IPS-11a (cell line): ENCODE measurements around the gene KIF1A.

Experiments used
- H3K4me3 ChIP-seq: one replicate; pipeline ENCODE4 v1.5.1; 2013; ENCODE audit warnings: low read depth, low read length, control low read depth

Gene KIF1A

GRCh38 chr2:240742602-240743095, 77.4 kb downstream of the KIF1A start:
- no peak overlapping the region for H3K4me3 ChIP-seq

- H3K4me3 ChIP-seq, result no peak overlapping the region
Measured at GRCh38 chr2:240741091-240741490, 78.9 kb downstream of the KIF1A start.

GRCh38 chr2:240739797-240740196, 80.2 kb downstream of the KIF1A start:
- no peak overlapping the region for H3K4me3 ChIP-seq

- no peak overlapping the region for H3K4me3 ChIP-seq
Measured at GRCh38 chr2:240737958-240738357, 82.1 kb downstream of the KIF1A start.

GRCh38 chr2:240737512-240737911, 82.5 kb downstream of the KIF1A start:
- no peak overlapping the region for H3K4me3 ChIP-seq

DNA sequence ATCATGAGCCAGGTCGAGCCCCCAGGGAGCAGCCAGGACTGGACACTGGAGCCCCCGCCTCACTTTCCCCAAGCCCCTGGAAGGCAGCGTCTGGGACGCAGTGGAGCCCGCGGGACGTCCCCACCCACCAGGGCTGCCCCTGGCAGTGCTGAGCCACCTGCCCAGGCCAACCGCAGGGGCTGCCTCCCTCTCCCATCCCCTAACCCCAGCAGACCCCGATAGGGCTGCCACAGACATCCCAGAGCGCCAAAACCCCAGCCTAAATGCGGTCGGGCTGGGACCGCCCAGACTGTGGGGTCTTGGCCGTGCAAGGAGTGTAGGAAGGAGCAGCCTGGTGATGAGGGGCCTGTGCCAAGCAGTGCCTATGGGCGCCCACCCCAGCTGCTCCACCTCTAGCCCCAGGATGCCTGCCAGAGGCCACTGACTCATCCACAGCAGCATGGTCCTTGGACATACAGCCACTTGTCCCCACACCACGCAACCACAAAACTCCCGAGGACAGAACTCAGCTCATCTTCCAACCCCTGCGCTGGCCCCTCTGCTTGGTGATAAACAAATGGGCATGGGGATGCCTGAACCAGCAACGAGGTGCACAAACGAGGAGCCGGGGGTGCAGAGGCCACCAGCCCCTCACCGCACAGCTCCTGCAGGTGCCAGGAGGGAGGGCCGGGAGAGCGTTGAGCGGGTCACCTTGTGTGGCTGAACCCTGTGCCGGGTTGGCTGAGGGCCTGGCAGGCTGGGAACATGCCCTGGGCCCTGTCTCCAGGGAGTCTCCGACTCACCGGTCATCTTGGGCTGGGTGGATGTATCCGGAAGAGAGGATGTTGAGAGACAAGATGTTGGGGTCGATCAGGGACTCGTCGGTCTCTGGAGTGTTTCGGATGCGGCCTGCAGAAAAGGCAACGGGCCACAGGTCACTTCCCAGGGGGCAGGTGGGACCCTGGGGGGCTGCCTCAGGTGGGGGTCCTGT, 83.5 kb downstream of the KIF1A start:
- H3K4me3 ChIP-seq, result no peak overlapping the region

- H3K4me3 ChIP-seq, result no peak overlapping the region
Measured at GRCh38 chr2:240735476-240735875, 84.5 kb downstream of the KIF1A start.

DNA sequence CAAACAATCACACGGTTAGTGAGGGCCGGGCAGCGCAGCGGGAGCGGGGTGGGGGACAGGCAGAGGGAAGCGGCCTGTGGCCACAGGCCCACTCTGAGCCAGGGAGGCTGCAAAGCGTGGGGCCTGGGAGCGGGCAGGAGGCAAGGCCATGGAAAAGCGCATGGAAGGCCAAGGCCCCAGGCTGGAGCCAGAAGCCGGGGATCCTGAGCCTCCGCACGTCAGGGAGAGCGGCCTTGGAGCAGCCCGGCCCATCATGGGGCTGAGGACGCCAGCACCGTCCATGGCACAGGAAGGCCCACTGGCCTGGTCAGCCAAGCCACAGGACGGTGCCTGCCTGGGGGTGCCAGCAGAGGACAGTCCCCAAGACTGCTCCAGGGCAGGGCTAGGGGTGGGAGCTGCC, 85.3 kb downstream of the KIF1A start:
- no peak overlapping the region for H3K4me3 ChIP-seq

GRCh38 chr2:240733803-240734495, 86.1 kb downstream of the KIF1A start:
- H3K4me3 ChIP-seq, result no peak overlapping the region

DNA sequence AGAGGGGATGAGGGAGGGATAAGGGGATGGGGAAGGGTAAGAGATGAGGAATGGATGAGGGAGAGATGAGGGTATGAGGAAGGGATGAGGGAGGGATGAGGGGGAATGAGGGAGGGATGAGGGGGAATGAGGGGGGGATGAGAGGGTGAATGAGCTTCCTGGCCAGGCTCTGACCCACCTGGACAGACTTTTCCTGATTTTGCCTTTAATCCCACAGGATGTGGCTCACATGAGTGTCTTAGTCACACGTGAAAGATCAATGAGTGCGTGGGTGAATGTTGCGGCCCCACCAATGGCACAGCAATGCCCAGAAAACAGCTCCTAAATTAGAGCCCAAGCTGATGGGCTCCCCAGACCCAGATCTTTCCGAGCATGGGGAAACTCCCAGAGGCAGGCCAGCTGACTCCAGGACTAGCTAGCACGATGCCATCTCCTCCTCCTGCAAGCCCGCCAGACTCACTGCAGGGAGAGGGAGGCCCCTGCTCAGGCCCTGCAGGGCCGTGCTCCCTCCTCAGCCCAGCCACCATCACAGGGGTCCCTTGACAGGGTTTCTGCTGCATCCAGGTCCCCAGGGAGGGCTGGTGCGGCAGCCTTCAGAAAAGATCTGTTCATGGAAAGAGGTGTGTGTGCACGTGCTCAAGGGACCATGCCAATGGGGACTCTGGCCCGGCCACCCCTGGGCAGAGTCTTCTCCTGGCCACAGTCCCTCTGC, 87.0 kb downstream of the KIF1A start:
- no peak overlapping the region for H3K4me3 ChIP-seq

DNA sequence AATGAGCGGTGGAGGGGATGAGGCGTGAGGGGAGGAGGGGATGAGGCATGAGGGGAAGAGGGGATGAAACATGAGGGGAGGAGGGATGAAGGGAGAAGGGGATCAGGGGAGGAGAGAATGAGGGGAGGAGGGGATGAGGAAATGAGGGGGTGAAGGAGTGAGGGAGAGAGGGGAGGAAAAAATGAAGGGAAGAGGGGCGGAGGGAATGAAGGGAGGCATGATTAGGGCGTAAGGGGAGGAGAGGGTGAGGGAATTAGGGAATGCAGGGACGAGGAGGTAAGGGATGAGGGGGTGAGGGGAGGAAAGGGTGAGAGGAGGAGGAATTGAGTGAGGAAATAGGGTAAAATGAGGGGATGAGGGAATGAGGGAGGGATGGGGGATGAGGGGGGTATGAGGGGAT, 87.8 kb downstream of the KIF1A start:
- H3K4me3 ChIP-seq, result no peak overlapping the region

- H3K4me3 ChIP-seq, result no peak overlapping the region
Measured at GRCh38 chr2:240731178-240731545, 88.9 kb downstream of the KIF1A start.

- H3K4me3 ChIP-seq, result no peak overlapping the region
Measured at GRCh38 chr2:240730501-240731177, 89.4 kb downstream of the KIF1A start.

GRCh38 chr2:240728827-240729226, 91.2 kb downstream of the KIF1A start:
- no peak overlapping the region for H3K4me3 ChIP-seq

- no peak overlapping the region for H3K4me3 ChIP-seq
Measured at GRCh38 chr2:240728361-240728760, 91.7 kb downstream of the KIF1A start.

DNA sequence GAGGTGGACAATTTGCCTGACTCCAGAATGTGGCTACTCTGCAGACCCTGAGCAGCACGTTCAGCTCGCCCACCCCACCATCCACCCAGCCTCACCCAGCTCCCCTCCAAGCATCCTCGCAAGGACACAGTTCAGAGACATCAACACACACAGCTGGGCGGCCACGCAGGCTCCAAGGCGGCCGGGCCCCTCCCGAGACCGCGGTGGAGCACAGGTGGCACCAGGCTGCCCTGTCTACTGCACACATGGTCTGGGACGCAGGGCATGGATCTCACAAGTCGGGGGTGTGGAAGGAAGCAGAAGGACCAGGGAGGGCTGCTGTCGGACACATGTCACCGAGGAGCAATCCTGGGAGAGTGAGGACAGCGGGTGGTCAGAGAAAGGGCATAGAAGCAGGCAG, 92.1 kb downstream of the KIF1A start:
- H3K4me3 ChIP-seq, result no peak overlapping the region

GRCh38 chr2:240727439-240727838, 92.6 kb downstream of the KIF1A start:
- no peak overlapping the region for H3K4me3 ChIP-seq

GRCh38 chr2:240726876-240727275, 93.1 kb downstream of the KIF1A start:
- H3K4me3 ChIP-seq, result no peak overlapping the region

- no peak overlapping the region for H3K4me3 ChIP-seq
Measured at GRCh38 chr2:240725671-240726070, 94.3 kb downstream of the KIF1A start.

DNA sequence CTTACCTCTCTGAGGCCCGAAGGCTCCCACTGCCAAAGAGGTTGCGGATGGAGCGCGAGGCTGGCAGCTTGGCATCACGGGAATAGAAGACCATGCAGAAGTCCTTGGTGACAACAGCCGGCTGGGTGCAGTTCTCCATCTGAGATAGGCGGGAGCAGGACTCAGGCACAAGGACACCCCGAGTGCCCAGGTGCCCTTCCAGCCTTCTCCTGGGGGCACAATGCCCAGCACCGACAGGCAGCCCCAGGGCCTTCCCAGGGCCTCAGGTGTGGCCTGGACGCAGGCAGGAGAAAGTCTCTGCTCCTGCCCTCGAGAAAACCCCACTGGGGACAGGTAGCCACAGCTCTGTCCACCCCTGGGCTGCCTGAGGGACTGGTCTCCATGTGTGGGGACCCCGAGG, 94.8 kb downstream of the KIF1A start:
- no peak overlapping the region for H3K4me3 ChIP-seq

DNA sequence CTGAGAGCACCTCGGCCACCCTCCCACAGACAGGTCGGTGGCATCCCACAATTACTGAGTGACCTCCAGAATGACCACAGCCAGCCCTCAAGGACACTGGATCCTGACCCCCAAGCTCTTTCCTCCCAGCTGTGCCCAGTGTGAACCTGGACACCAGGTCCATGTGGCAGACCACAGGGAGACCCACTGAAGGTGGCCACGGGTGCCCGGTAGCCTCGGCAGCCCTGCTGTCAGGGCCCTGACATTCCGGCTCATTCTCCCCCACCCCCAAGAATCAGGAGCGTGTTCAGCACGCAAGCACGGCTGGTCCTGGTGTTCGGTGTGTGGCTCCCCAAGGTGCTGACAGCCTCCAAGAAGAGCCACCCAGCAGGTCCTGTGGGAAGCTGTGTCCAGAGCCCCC, 95.6 kb downstream of the KIF1A start:
- H3K4me3 ChIP-seq, result no peak overlapping the region
